Endodermal cell (in vitro differentiated cells): ENCODE measurements around the gene MRPL19. TPM values are rescaled to one million over a fixed set of nuclear protein-coding genes. Genes with fewer than 3 reads are reported as not detected.

Experiments
- DNase-seq: peaks from one replicate; pipeline ENCODE4 v3.0.0-alpha.2; 2017
- H3K27ac ChIP-seq: 2 replicates; pipeline ENCODE4 v1.5.1; 2013; ENCODE audit warnings: mild to moderate bottlenecking, low read depth, low read length, moderate library complexity
- H3K27me3 ChIP-seq: 2 replicates; pipeline ENCODE4 v1.6.1; 2013; ENCODE audit warnings: mild to moderate bottlenecking, low read length, moderate library complexity; ENCODE audit not compliant: insufficient read depth, control insufficient read depth, poor library complexity, severe bottlenecking
- H3K36me3 ChIP-seq: 2 replicates; pipeline ENCODE4 v1.7.0; 2013; ENCODE audit warnings: mild to moderate bottlenecking, low read length, moderate library complexity; ENCODE audit not compliant: control insufficient read depth, insufficient read depth
- H3K4me1 ChIP-seq: one replicate; pipeline ENCODE4 v1.7.0; 2013; ENCODE audit warnings: low read length; ENCODE audit not compliant: control insufficient read depth, insufficient read depth
- H3K4me3 ChIP-seq: 2 replicates; pipeline ENCODE4 v1.5.1; 2013; ENCODE audit warnings: mild to moderate bottlenecking, low read length, moderate library complexity
- H3K9ac ChIP-seq: 2 replicates; pipeline ENCODE4 v1.6.1; 2013; ENCODE audit warnings: mild to moderate bottlenecking, low read length, moderate library complexity; ENCODE audit not compliant: poor library complexity, severe bottlenecking; ENCODE audit errors: extremely low read depth
- H3K9me3 ChIP-seq: 2 replicates; pipeline ENCODE4 v1.6.1; 2013; ENCODE audit warnings: mild to moderate bottlenecking, low read length, moderate library complexity; ENCODE audit not compliant: control insufficient read depth
- H3K27ac Mint-ChIP-seq: 2 replicates; pipeline ENCODE4 v1.8.0; 2020; ENCODE audit warnings: mixed read lengths
- H3K27me3 Mint-ChIP-seq: 2 replicates; pipeline ENCODE4 v1.8.0; 2021; ENCODE audit warnings: mild to moderate bottlenecking, mixed read lengths; ENCODE audit not compliant: insufficient read depth
- H3K36me3 Mint-ChIP-seq: 2 replicates; pipeline ENCODE4 v1.8.0; 2020; ENCODE audit warnings: low read depth, mixed read lengths
- H3K4me1 Mint-ChIP-seq: 2 replicates; pipeline ENCODE4 v1.8.0; 2020; ENCODE audit warnings: mixed read lengths
- H3K4me3 Mint-ChIP-seq: 2 replicates; pipeline ENCODE4 v1.8.0; 2020; ENCODE audit warnings: mild to moderate bottlenecking, moderate library complexity, mixed read lengths
- H3K9me3 Mint-ChIP-seq: 2 replicates; pipeline ENCODE4 v1.8.0; 2020; ENCODE audit warnings: mild to moderate bottlenecking, mixed read lengths
- CTCF ChIP-seq: fragments of 200-600 bp; sonication (generic); conservative IDR thresholded peaks from 2 replicates; pipeline ENCODE4 v1.5.0; 2021; ENCODE audit warnings: antibody characterized with exemption, mild to moderate bottlenecking
- WGBS, 2 experiments: methylation state at CpG; one replicate each; pipeline versions ENCODE4 v1.1.5 to v1.1.7; 2013; ENCODE audit warnings: missing lambda C conversion rate in 2 of 2, mixed read lengths in 1 of 2; ENCODE audit not compliant: insufficient coverage in 1 of 2, insufficient read length in 1 of 2; 5-methylcytosine and 5-hydroxymethylcytosine counted together
- total RNA-seq, 2 donors: library from RNA; stranded (reverse); fragmentation: NEBNext Ultra II Directional in 1 of 2; extraction: Animal tissue kit (Norgen Biotek cat#: 25700) in 1 of 2; gene quantifications; 2 replicates in 1 of 2; 3 replicates in 1 of 2; pipeline ENCODE4 v1.2.1, GENCODE V29; 2021

Gene MRPL19
- total RNA-seq, 2 donors from 2014 or later, result 63.7 to 77.6 TPM

DNA sequence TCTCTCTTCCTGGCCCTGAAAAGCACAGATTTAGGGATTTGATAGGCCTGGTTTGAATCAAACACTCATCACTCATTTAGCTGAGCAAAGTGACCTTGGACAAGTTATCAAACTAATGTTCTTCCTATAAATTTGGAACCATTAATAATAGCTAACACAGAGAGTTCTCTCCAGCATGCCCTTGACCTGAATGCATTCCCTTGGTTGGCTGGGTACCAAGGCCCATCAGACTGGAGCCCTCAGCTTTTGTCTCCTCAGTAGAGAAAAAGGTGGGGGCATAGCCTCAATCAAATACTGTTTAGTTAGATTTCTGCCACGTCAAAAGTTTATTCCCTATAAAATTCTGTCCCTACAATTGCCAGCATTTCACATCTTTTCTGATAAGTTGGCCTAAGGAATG, 13.8 kb upstream of the MRPL19 start:
- peaks cover 4% of the 10 kb centered on the region for H3K4me1 ChIP-seq
- no peak for TF ChIP-seq CTCF
- no peak overlapping the region for H3K9ac ChIP-seq
- DNase-seq, result no peak
- H3K27ac ChIP-seq, result no peak overlapping the region
- no peak overlapping the region for H3K4me3 ChIP-seq
- H3K9me3 ChIP-seq, result no peaks in the 10 kb centered on the region
- no peaks in the 10 kb centered on the region for H3K36me3 ChIP-seq
- Mint-ChIP-seq H3K27ac (no peak overlapping the region), H3K36me3 (no peaks in the 10 kb centered on the region), H3K4me1 (peaks cover 10% of the 10 kb centered on the region), H3K4me3 (no peak overlapping the region), H3K9me3 (no peaks in the 10 kb centered on the region), H3K27me3 (no peaks in the 10 kb centered on the region)
- WGBS, 2 experiments, result 89% methylated on average over 1 of the region's 1 CpG; no CpG with 5 or more reads in 1 of the 2 experiments
- H3K27me3 ChIP-seq, result no peaks in the 10 kb centered on the region

DNA sequence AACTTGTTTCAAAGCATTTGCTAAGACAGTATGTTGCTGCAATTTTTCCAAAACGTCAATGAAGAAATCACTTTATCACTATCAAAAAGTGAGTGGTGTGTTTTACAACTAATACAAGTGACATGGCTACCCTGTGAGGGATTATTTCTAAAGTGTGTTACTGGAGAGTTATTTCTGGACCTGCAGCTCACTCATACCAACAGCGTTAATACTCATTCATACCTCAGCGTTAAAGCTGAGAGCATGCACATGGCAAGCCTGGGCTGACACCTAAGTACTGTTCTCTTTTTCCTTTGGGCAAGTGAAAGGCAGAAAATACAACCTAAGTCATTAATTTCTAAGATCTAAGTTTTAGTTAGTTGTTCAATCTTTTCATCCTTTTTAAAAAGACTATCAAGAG, 13.0 kb upstream of the MRPL19 start:
- Histone ChIP-seq H3K36me3 (no peaks in the 10 kb centered on the region), H3K9ac (no peak overlapping the region), H3K27me3 (peaks cover 2% of the 10 kb centered on the region), H3K9me3 (no peaks in the 10 kb centered on the region), H3K4me3 (no peak overlapping the region), H3K27ac (no peak overlapping the region), H3K4me1 (peaks cover 4% of the 10 kb centered on the region)
- no peak overlapping the region for H3K27ac Mint-ChIP-seq
- H3K4me1 Mint-ChIP-seq, result peaks cover 10% of the 10 kb centered on the region
- TF ChIP-seq CTCF, result no peak
- H3K4me3 Mint-ChIP-seq, result no peak overlapping the region
- 98 to 100% methylated on average over 1 to 3 of the region's 3 CpGs for WGBS, 2 experiments
- H3K9me3 Mint-ChIP-seq, result no peaks in the 10 kb centered on the region
- no peaks in the 10 kb centered on the region for H3K36me3 Mint-ChIP-seq
- no peaks in the 10 kb centered on the region for H3K27me3 Mint-ChIP-seq
- no peak for DNase-seq

- WGBS, 2 experiments, result 89 to 94% methylated on average over 1 of the region's 1 CpG
- Histone ChIP-seq H3K27me3 (peaks cover 12% of the 10 kb centered on the region), H3K4me3 (no peak overlapping the region), H3K36me3 (no peaks in the 10 kb centered on the region), H3K4me1 (peaks cover 4% of the 10 kb centered on the region), H3K9me3 (no peaks in the 10 kb centered on the region), H3K27ac (no peak overlapping the region), H3K9ac (no peak overlapping the region)
- H3K36me3 Mint-ChIP-seq, result no peaks in the 10 kb centered on the region
- DNase-seq, result no peak
- H3K27me3 Mint-ChIP-seq, result peaks cover 2% of the 10 kb centered on the region
- no peak for TF ChIP-seq CTCF
- no peak overlapping the region for H3K4me3 Mint-ChIP-seq
- peaks cover 10% of the 10 kb centered on the region for H3K4me1 Mint-ChIP-seq
- no peaks in the 10 kb centered on the region for H3K9me3 Mint-ChIP-seq
- no peak overlapping the region for H3K27ac Mint-ChIP-seq
Measured at GRCh38 chr2:75634945-75635344, 11.6 kb upstream of the MRPL19 start.
